HepG2 (cell line): ENCODE data around the gene ACSL6. TPM values are rescaled to one million over a fixed set of nuclear protein-coding genes. Genes with fewer than 3 reads are reported as not detected.

ENCODE experiments used
- CENPT ChIP-seq: sonication (generic); formaldehyde crosslinking; IDR thresholded peaks from 2 replicates; pipeline ENCODE4 v1.8.0; 2022; ENCODE audit warnings: low read depth, mild to moderate bottlenecking, moderate library complexity, missing genetic modification reagents
- KDM2A ChIP-seq: sonication (generic); formaldehyde crosslinking; IDR thresholded peaks from 2 replicates; pipeline ENCODE4 v1.4.0; 2020; ENCODE audit warnings: low read depth, missing genetic modification reagents, borderline replicate concordance
- MXD4 ChIP-seq: IDR thresholded peaks from 2 replicates; pipeline ENCODE4 v1.6.1; 2016; ENCODE audit warnings: mild to moderate bottlenecking, missing biosample characterization, missing genetic modification reagents
- REL ChIP-seq: sonication (generic); formaldehyde crosslinking; conservative IDR thresholded peaks from 2 replicates; pipeline ENCODE4 v1.8.0; 2022; ENCODE audit warnings: mild to moderate bottlenecking, missing genetic modification reagents, moderate library complexity
- ZBTB8A ChIP-seq: sonication (generic); formaldehyde crosslinking; IDR thresholded peaks from 2 replicates; pipeline ENCODE4 v1.4.0; 2020; ENCODE audit warnings: mild to moderate bottlenecking, low read depth, missing genetic modification reagents, borderline replicate concordance
- ZC3H4 ChIP-seq: sonication (generic); formaldehyde crosslinking; IDR thresholded peaks from 2 replicates; pipeline ENCODE4 v1.4.0; 2020; ENCODE audit warnings: missing genetic modification reagents, borderline replicate concordance
- ZFX ChIP-seq: sonication (generic); formaldehyde crosslinking; IDR thresholded peaks from 2 replicates; pipeline ENCODE4 v1.4.0; 2020; ENCODE audit warnings: mild to moderate bottlenecking, low read depth, missing genetic modification reagents, moderate library complexity
- ZMYM4 ChIP-seq: sonication (generic); formaldehyde crosslinking; IDR thresholded peaks from 2 replicates; pipeline ENCODE4 v1.8.1; 2023; ENCODE audit warnings: mild to moderate bottlenecking, missing genetic modification reagents
- ZSCAN12 ChIP-seq: sonication (generic); formaldehyde crosslinking; IDR thresholded peaks from 2 replicates; pipeline ENCODE4 v1.9.0; 2021; ENCODE audit warnings: mild to moderate bottlenecking, missing genetic modification reagents
- polyA plus RNA-seq, 8 experiments: library from polyadenylated mRNA; depleted of rRNA in 3 of 8; stranded (reverse) in 7 of 8; unstranded in 1 of 8; fragments of >200 nt; fragmentation: Illumina TruSeq in 4 of 8; extraction: Trizol in 4 of 8; gene quantifications; 2 replicates each; pipeline versions ENCODE4 v1.2.1 to v1.2.3, GENCODE V29; 2011 to 2016; ENCODE audit warnings: low read depth in 4 of 8, missing spikeins in 1 of 8, mixed read lengths in 1 of 8; ENCODE audit not compliant: insufficient read depth in 1 of 8
- total RNA-seq, 5 experiments: library from RNA; depleted of rRNA; stranded (reverse); fragments of >200 nt; fragmentation: Illumina TruSeq; extraction: Trizol; gene quantifications; 2 replicates each; pipeline ENCODE4 v1.2.3, GENCODE V29; 2016; ENCODE audit warnings: low read depth in 1 of 5
- TF ChIP-seq, protein P1 (sequence below): sonication (generic); formaldehyde crosslinking; IDR thresholded peaks from 2 replicates; pipeline ENCODE4; 2020; ENCODE audit warnings: missing genetic modification reagents, mild to moderate bottlenecking, borderline replicate concordance
- TF ChIP-seq, protein P2 (sequence below): sonication (generic); formaldehyde crosslinking; IDR thresholded peaks from 2 replicates; pipeline ENCODE4 v1.4.0; 2020; ENCODE audit warnings: missing genetic modification reagents, borderline replicate concordance
- TF ChIP-seq, protein P3 (sequence below): sonication (generic); formaldehyde crosslinking; IDR thresholded peaks from 2 replicates; pipeline ENCODE4 v1.4.0; 2020; ENCODE audit warnings: mild to moderate bottlenecking, low read depth, missing genetic modification reagents
- TF ChIP-seq, protein P4 (sequence below): sonication (generic); formaldehyde crosslinking; IDR thresholded peaks from 2 replicates; pipeline ENCODE4 v1.4.0; 2020; ENCODE audit warnings: missing genetic modification reagents
- TF ChIP-seq, protein P5 (sequence below): sonication (generic); formaldehyde crosslinking; IDR thresholded peaks from 2 replicates; pipeline ENCODE4 v1.4.0; 2020; ENCODE audit warnings: missing genetic modification reagents
- TF ChIP-seq, protein P6 (sequence below): sonication (generic); formaldehyde crosslinking; IDR thresholded peaks from 2 replicates; pipeline ENCODE4 v1.5.1; 2020; ENCODE audit warnings: mild to moderate bottlenecking, missing genetic modification reagents, moderate library complexity

ACSL6 gene
- total and polyA plus RNA-seq, 2 of the 13 experiments (the other 11 are each of a cell fraction or from before 2014, with no cell fraction given) = 3.7 to 3.8 TPM

DNA sequence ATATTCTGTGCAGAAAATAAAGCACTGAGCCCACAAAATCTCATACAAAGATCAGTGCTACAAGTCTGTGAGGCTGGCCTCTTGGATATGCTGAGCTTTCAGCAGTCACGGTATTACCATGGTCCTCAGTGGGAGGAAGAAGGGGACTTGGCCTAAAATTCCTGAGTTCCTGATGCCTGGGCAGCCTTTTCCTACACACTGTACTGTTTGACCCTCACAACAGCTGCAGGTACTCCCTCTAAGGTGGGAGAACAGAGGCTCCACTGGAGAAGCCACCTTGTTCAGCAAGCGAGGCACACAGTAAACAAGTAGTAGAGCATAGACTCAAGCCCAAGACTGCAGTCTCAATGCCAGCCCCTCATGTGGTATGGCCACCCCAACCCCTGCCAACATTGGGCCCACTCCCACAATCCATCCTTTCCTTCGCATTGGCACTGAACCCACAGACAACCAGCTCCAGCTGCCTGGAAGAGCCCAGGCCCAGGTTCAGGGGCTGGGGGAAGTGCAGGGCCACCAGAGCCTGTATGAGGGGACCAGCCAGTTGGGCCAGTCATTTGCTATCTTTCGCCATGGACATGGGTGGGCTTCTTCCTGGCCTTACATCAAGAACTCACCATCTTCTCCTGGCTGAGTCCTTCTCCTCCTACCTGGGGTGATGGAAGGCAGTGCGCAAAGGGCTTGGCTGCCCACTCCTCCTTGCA is 14.3 kb downstream of the ACSL6 start (continued):
- TF ChIP-seq, protein P1, sequence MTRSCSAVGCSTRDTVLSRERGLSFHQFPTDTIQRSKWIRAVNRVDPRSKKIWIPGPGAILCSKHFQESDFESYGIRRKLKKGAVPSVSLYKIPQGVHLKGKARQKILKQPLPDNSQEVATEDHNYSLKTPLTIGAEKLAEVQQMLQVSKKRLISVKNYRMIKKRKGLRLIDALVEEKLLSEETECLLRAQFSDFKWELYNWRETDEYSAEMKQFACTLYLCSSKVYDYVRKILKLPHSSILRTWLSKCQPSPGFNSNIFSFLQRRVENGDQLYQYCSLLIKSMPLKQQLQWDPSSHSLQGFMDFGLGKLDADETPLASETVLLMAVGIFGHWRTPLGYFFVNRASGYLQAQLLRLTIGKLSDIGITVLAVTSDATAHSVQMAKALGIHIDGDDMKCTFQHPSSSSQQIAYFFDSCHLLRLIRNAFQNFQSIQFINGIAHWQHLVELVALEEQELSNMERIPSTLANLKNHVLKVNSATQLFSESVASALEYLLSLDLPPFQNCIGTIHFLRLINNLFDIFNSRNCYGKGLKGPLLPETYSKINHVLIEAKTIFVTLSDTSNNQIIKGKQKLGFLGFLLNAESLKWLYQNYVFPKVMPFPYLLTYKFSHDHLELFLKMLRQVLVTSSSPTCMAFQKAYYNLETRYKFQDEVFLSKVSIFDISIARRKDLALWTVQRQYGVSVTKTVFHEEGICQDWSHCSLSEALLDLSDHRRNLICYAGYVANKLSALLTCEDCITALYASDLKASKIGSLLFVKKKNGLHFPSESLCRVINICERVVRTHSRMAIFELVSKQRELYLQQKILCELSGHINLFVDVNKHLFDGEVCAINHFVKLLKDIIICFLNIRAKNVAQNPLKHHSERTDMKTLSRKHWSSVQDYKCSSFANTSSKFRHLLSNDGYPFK (CRISPR knock-in tag) = no peak
- TF ChIP-seq ZSCAN12 (no peak), CENPT (CRISPR knock-in tag) (no peak), ZFX (CRISPR knock-in tag) (peak; percentile 49), MXD4 (CRISPR knock-in tag) (no peak), ZMYM4 (CRISPR knock-in tag) (peak; percentile 32; the same call in 1 of the 2 replicates), ZC3H4 (peak; percentile 30; the same call in 1 of the 2 replicates), ZBTB8A (CRISPR knock-in tag) (no peak), REL (CRISPR knock-in tag) (no peak), KDM2A (CRISPR knock-in tag) (no peak)
- TF ChIP-seq, protein P2, sequence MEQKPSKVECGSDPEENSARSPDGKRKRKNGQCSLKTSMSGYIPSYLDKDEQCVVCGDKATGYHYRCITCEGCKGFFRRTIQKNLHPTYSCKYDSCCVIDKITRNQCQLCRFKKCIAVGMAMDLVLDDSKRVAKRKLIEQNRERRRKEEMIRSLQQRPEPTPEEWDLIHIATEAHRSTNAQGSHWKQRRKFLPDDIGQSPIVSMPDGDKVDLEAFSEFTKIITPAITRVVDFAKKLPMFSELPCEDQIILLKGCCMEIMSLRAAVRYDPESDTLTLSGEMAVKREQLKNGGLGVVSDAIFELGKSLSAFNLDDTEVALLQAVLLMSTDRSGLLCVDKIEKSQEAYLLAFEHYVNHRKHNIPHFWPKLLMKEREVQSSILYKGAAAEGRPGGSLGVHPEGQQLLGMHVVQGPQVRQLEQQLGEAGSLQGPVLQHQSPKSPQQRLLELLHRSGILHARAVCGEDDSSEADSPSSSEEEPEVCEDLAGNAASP (CRISPR knock-in tag) = no peak
- TF ChIP-seq, protein P3, sequence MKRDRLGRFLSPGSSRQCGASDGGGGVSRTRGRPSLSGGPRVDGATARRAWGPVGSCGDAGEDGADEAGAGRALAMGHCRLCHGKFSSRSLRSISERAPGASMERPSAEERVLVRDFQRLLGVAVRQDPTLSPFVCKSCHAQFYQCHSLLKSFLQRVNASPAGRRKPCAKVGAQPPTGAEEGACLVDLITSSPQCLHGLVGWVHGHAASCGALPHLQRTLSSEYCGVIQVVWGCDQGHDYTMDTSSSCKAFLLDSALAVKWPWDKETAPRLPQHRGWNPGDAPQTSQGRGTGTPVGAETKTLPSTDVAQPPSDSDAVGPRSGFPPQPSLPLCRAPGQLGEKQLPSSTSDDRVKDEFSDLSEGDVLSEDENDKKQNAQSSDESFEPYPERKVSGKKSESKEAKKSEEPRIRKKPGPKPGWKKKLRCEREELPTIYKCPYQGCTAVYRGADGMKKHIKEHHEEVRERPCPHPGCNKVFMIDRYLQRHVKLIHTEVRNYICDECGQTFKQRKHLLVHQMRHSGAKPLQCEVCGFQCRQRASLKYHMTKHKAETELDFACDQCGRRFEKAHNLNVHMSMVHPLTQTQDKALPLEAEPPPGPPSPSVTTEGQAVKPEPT (CRISPR knock-in tag) = no peak
- TF ChIP-seq, protein P4, sequence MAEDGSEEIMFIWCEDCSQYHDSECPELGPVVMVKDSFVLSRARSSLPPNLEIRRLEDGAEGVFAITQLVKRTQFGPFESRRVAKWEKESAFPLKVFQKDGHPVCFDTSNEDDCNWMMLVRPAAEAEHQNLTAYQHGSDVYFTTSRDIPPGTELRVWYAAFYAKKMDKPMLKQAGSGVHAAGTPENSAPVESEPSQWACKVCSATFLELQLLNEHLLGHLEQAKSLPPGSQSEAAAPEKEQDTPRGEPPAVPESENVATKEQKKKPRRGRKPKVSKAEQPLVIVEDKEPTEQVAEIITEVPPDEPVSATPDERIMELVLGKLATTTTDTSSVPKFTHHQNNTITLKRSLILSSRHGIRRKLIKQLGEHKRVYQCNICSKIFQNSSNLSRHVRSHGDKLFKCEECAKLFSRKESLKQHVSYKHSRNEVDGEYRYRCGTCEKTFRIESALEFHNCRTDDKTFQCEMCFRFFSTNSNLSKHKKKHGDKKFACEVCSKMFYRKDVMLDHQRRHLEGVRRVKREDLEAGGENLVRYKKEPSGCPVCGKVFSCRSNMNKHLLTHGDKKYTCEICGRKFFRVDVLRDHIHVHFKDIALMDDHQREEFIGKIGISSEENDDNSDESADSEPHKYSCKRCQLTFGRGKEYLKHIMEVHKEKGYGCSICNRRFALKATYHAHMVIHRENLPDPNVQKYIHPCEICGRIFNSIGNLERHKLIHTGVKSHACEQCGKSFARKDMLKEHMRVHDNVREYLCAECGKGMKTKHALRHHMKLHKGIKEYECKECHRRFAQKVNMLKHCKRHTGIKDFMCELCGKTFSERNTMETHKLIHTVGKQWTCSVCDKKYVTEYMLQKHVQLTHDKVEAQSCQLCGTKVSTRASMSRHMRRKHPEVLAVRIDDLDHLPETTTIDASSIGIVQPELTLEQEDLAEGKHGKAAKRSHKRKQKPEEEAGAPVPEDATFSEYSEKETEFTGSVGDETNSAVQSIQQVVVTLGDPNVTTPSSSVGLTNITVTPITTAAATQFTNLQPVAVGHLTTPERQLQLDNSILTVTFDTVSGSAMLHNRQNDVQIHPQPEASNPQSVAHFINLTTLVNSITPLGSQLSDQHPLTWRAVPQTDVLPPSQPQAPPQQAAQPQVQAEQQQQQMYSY (CRISPR knock-in tag) = no peak
- TF ChIP-seq, protein P5, sequence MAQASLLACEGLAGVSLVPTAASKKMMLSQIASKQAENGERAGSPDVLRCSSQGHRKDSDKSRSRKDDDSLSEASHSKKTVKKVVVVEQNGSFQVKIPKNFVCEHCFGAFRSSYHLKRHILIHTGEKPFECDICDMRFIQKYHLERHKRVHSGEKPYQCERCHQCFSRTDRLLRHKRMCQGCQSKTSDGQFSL (CRISPR knock-in tag) = no peak
- TF ChIP-seq, protein P6, sequence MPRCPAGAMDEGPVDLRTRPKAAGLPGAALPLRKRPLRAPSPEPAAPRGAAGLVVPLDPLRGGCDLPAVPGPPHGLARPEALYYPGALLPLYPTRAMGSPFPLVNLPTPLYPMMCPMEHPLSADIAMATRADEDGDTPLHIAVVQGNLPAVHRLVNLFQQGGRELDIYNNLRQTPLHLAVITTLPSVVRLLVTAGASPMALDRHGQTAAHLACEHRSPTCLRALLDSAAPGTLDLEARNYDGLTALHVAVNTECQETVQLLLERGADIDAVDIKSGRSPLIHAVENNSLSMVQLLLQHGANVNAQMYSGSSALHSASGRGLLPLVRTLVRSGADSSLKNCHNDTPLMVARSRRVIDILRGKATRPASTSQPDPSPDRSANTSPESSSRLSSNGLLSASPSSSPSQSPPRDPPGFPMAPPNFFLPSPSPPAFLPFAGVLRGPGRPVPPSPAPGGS (CRISPR knock-in tag) = peak; percentile 14; the same call in 1 of the 2 replicates
